Muscle layer of colon (tissue), 2 donors: ENCODE results near the gene GLI3.

Source experiments
- H3K27ac ChIP-seq: one replicate; pipeline ENCODE4 v1.7.0; 2013; ENCODE audit warnings: low read depth, mild to moderate bottlenecking, low read length, moderate library complexity
- H3K27me3 ChIP-seq, 2 donors: one replicate each; pipeline ENCODE4 v1.7.0; 2013; ENCODE audit warnings: low read length in 2 of 2, mild to moderate bottlenecking in 2 of 2; ENCODE audit not compliant: insufficient read depth in 2 of 2, control insufficient read depth in 1 of 2
- H3K36me3 ChIP-seq: one replicate; pipeline ENCODE4 v1.7.0; 2013; ENCODE audit warnings: mild to moderate bottlenecking, low read length; ENCODE audit not compliant: insufficient read depth
- H3K4me1 ChIP-seq: one replicate; pipeline ENCODE4 v1.7.0; 2013; ENCODE audit warnings: mild to moderate bottlenecking, low read length; ENCODE audit not compliant: insufficient read depth
- H3K4me3 ChIP-seq, 2 donors: one replicate each; pipeline ENCODE4 v1.7.0; 2013; ENCODE audit warnings: low read length in 2 of 2, low read depth in 1 of 2, mild to moderate bottlenecking in 1 of 2, moderate library complexity in 1 of 2
- H3K9ac ChIP-seq: one replicate; pipeline ENCODE4 v1.7.0; 2013; ENCODE audit warnings: low read length
- H3K9me3 ChIP-seq: one replicate; pipeline ENCODE4 v1.7.0; 2013; ENCODE audit warnings: mild to moderate bottlenecking, low read length
- donor health status: abdominal sarcoma.
- donor health status: Adenocarcinoma of cecum.

Gene GLI3

GRCh38 chr7:42236976-42237810, at the start of gene GLI3:
TSS of gene GLI3 (minus strand) at chr7:42237209. CDS start at chr7:42223253, 13,956 bp downstream.
- H3K27ac ChIP-seq = peak within 1 kb of the TSS; percentile 86
- no peaks in the 10 kb centered on the region for H3K36me3 ChIP-seq
- H3K4me1 ChIP-seq = peaks cover 46% of the 10 kb centered on the region
- H3K9me3 ChIP-seq = no peaks in the 10 kb centered on the region
- H3K27me3 ChIP-seq = no peaks in the 10 kb centered on the region
- H3K9ac ChIP-seq = peak within 1 kb of the TSS; percentile 65
- H3K4me3 ChIP-seq = peak within 1 kb of the TSS; percentile 88 to 92

GRCh38 chr7:42285383-42285824, 48.4 kb upstream of the GLI3 start:
- Histone ChIP-seq H3K4me1 (peaks cover 29% of the 10 kb centered on the region), H3K27me3 (no peaks in the 10 kb centered on the region), H3K9me3 (no peaks in the 10 kb centered on the region), H3K9ac (no peak overlapping the region), H3K27ac (no peak overlapping the region), H3K4me3 (no peak overlapping the region), H3K36me3 (no peaks in the 10 kb centered on the region)

- Histone ChIP-seq H3K9ac (no peak overlapping the region), H3K9me3 (no peaks in the 10 kb centered on the region), H3K4me1 (peaks cover 29% of the 10 kb centered on the region), H3K36me3 (no peaks in the 10 kb centered on the region), H3K27ac (no peak overlapping the region), H3K4me3 (no peak overlapping the region), H3K27me3 (no peaks in the 10 kb centered on the region)
Measured at GRCh38 chr7:42283553-42283952, 46.5 kb upstream of the GLI3 start.

- Histone ChIP-seq H3K4me1 (peaks cover 8% of the 10 kb centered on the region), H3K36me3 (no peaks in the 10 kb centered on the region), H3K9me3 (no peaks in the 10 kb centered on the region), H3K27ac (no peak overlapping the region), H3K4me3 (no peak overlapping the region), H3K9ac (no peak overlapping the region), H3K27me3 (no peaks in the 10 kb centered on the region)
Measured at GRCh38 chr7:42278344-42278743, 41.3 kb upstream of the GLI3 start.

GRCh38 chr7:42274053-42274452, 37.0 kb upstream of the GLI3 start:
- no peaks in the 10 kb centered on the region for H3K36me3 ChIP-seq
- no peak overlapping the region for H3K27ac ChIP-seq
- H3K4me3 ChIP-seq = no peak overlapping the region
- no peaks in the 10 kb centered on the region for H3K9me3 ChIP-seq
- no peaks in the 10 kb centered on the region for H3K4me1 ChIP-seq
- no peak overlapping the region for H3K9ac ChIP-seq
- H3K27me3 ChIP-seq = no peaks in the 10 kb centered on the region

GRCh38 chr7:42272793-42273665, 36.0 kb upstream of the GLI3 start:
- no peak overlapping the region for H3K27ac ChIP-seq
- no peak overlapping the region for H3K9ac ChIP-seq
- no peaks in the 10 kb centered on the region for H3K27me3 ChIP-seq
- no peaks in the 10 kb centered on the region for H3K9me3 ChIP-seq
- no peaks in the 10 kb centered on the region for H3K36me3 ChIP-seq
- H3K4me1 ChIP-seq = no peaks in the 10 kb centered on the region
- H3K4me3 ChIP-seq = no peak overlapping the region

- Histone ChIP-seq H3K4me3 (no peak overlapping the region), H3K27me3 (no peaks in the 10 kb centered on the region), H3K9me3 (no peaks in the 10 kb centered on the region), H3K36me3 (no peaks in the 10 kb centered on the region), H3K4me1 (no peaks in the 10 kb centered on the region), H3K9ac (no peak overlapping the region), H3K27ac (no peak overlapping the region)
Measured at GRCh38 chr7:42269161-42269560, 32.2 kb upstream of the GLI3 start.

- Histone ChIP-seq H3K4me1 (peaks cover 11% of the 10 kb centered on the region), H3K9ac (no peak overlapping the region), H3K4me3 (no peak overlapping the region), H3K36me3 (no peaks in the 10 kb centered on the region), H3K27ac (no peak overlapping the region), H3K9me3 (no peaks in the 10 kb centered on the region), H3K27me3 (no peaks in the 10 kb centered on the region)
Measured at GRCh38 chr7:42264702-42265101, 27.7 kb upstream of the GLI3 start.

- Histone ChIP-seq H3K4me3 (no peak overlapping the region), H3K9me3 (no peaks in the 10 kb centered on the region), H3K27ac (no peak overlapping the region), H3K36me3 (no peaks in the 10 kb centered on the region), H3K27me3 (no peaks in the 10 kb centered on the region), H3K4me1 (peaks cover 11% of the 10 kb centered on the region), H3K9ac (no peak overlapping the region)
Measured at GRCh38 chr7:42263971-42264370, 27.0 kb upstream of the GLI3 start.

- Histone ChIP-seq H3K27ac (no peak overlapping the region), H3K9me3 (no peaks in the 10 kb centered on the region), H3K4me3 (no peak overlapping the region), H3K9ac (no peak overlapping the region), H3K27me3 (no peaks in the 10 kb centered on the region), H3K4me1 (peaks cover 11% of the 10 kb centered on the region), H3K36me3 (no peaks in the 10 kb centered on the region)
Measured at GRCh38 chr7:42262964-42263363, 26.0 kb upstream of the GLI3 start.

- Histone ChIP-seq H3K27me3 (no peaks in the 10 kb centered on the region), H3K9me3 (no peaks in the 10 kb centered on the region), H3K4me1 (no peaks in the 10 kb centered on the region), H3K9ac (no peak overlapping the region), H3K27ac (no peak overlapping the region), H3K36me3 (no peaks in the 10 kb centered on the region), H3K4me3 (no peak overlapping the region)
Measured at GRCh38 chr7:42254217-42254616, 17.2 kb upstream of the GLI3 start.
